DND-41 (cell line): ENCODE results near the gene HSDL2.

Source experiments
- ATAC-seq: fragments of 200-7000 bp; cut with Tn5 transposase; 3 replicates; pipeline ENCODE4 v1.9.1; 2021; ENCODE audit warnings: low read depth; ENCODE audit not compliant: insufficient read depth
- DNase-seq: peaks from one replicate; pipeline ENCODE4 v3.0.0-alpha.2; 2020
- H2AFZ ChIP-seq: 2 replicates; pipeline ENCODE4 v1.6.0; 2012; ENCODE audit warnings: low read depth, low read length
- H3K27ac ChIP-seq: 2 replicates; pipeline ENCODE4 v1.5.1; 2012; ENCODE audit warnings: low read length, inconsistent platforms
- H3K27me3 ChIP-seq: fragments of 200-600 bp; sonication (generic); 2 replicates; pipeline ENCODE4 v1.6.0; 2012; ENCODE audit warnings: low read length, mild to moderate bottlenecking, inconsistent platforms; ENCODE audit not compliant: insufficient read depth, poor library complexity
- H3K36me3 ChIP-seq: 2 replicates; pipeline ENCODE4 v1.5.1; 2012; ENCODE audit warnings: low read length, inconsistent platforms; ENCODE audit not compliant: insufficient read depth
- H3K4me1 ChIP-seq: 2 replicates; pipeline ENCODE4 v1.5.1; 2012; ENCODE audit warnings: mild to moderate bottlenecking, low read length; ENCODE audit not compliant: insufficient read depth
- H3K4me2 ChIP-seq: 2 replicates; pipeline ENCODE4 v1.6.0; 2012; ENCODE audit warnings: mild to moderate bottlenecking, moderate library complexity, low read length, inconsistent platforms; ENCODE audit not compliant: insufficient read depth
- H3K4me3 ChIP-seq, 2 experiments: fragments of 200-600 bp in 1 of 2; shearing (Covaris generic) in 1 of 2; 2 replicates each; pipeline ENCODE4 v1.5.1; 2012 to 2016; ENCODE audit warnings: inconsistent platforms in 2 of 2, low read length in 2 of 2, mild to moderate bottlenecking in 2 of 2, low read depth in 1 of 2, moderate library complexity in 1 of 2
- H3K79me2 ChIP-seq: 2 replicates; pipeline ENCODE4 v1.6.0; 2012; ENCODE audit warnings: low read length, inconsistent platforms; ENCODE audit not compliant: insufficient read depth
- H3K9ac ChIP-seq: 2 replicates; pipeline ENCODE4 v1.6.0; 2012; ENCODE audit warnings: low read depth, mild to moderate bottlenecking, inconsistent platforms, low read length, moderate library complexity
- H3K9me3 ChIP-seq: 2 replicates; pipeline ENCODE4 v1.5.1; 2012; ENCODE audit warnings: low read length, moderate library complexity, mild to moderate bottlenecking, inconsistent platforms; ENCODE audit not compliant: insufficient read depth, severe bottlenecking
- H4K20me1 ChIP-seq: 2 replicates; pipeline ENCODE4 v1.6.0; 2012; ENCODE audit warnings: low read length; ENCODE audit not compliant: insufficient read depth
- EZH2 ChIP-seq: IDR thresholded peaks from 3 replicates; pipeline ENCODE4 v1.6.1; 2012; ENCODE audit warnings: borderline replicate concordance, low read depth, mild to moderate bottlenecking, moderate library complexity, low read length, inconsistent platforms; ENCODE audit not compliant: severe bottlenecking
- TF ChIP-seq, protein P1 (sequence below): IDR thresholded peaks from 2 replicates; pipeline ENCODE4 v1.5.1; 2012; ENCODE audit warnings: borderline replicate concordance, low read length, moderate library complexity, mild to moderate bottlenecking; ENCODE audit not compliant: poor library complexity, severe bottlenecking; ENCODE audit errors: extremely low read depth

The HSDL2 gene

DNA sequence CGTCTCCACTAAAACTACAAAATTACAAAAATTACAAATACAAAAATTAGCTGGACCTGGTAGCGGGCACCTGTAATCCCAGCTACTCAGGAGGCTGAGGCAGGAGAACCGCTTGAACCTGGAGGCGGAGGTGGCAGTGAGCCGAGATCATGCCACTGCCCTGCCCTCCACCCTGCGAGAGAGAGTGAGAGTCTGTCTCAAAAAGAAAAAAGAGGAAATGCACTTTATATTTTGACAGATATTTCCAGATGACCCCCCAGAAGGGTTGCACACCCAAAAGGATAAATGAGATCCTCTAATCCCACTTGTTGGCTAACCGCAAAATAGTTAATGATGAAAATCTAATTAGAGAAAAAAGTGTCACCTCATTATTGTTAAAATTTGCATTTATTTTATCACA is 2.2 kb downstream of the HSDL2 start:
- H3K27me3 ChIP-seq: no peaks in the 10 kb centered on the region
- no peak overlapping the region for H3K4me3 ChIP-seq
- H3K4me1 ChIP-seq: peaks cover 40% of the 10 kb centered on the region
- no peak for DNase-seq
- no peak overlapping the region for H3K9ac ChIP-seq
- no peak overlapping the region for H3K27ac ChIP-seq
- peak overlapping the region; percentile 38 for H3K4me2 ChIP-seq
- TF ChIP-seq EZH2: no peak
- TF ChIP-seq, protein P1, sequence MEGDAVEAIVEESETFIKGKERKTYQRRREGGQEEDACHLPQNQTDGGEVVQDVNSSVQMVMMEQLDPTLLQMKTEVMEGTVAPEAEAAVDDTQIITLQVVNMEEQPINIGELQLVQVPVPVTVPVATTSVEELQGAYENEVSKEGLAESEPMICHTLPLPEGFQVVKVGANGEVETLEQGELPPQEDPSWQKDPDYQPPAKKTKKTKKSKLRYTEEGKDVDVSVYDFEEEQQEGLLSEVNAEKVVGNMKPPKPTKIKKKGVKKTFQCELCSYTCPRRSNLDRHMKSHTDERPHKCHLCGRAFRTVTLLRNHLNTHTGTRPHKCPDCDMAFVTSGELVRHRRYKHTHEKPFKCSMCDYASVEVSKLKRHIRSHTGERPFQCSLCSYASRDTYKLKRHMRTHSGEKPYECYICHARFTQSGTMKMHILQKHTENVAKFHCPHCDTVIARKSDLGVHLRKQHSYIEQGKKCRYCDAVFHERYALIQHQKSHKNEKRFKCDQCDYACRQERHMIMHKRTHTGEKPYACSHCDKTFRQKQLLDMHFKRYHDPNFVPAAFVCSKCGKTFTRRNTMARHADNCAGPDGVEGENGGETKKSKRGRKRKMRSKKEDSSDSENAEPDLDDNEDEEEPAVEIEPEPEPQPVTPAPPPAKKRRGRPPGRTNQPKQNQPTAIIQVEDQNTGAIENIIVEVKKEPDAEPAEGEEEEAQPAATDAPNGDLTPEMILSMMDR: no peak
- H3K36me3 ChIP-seq: peaks cover 3% of the 10 kb centered on the region; the same call in 1 of the 2 replicates
- no peaks in the 10 kb centered on the region for H3K9me3 ChIP-seq
- peaks cover 47% of the 10 kb centered on the region for H3K79me2 ChIP-seq
- no peak for ATAC-seq
- no peak overlapping the region for H2AFZ ChIP-seq
- H4K20me1 ChIP-seq: no peaks in the 10 kb centered on the region

- DNase-seq (no peak), ATAC-seq (no peak)
- no peaks in the 10 kb centered on the region for H3K9me3 ChIP-seq
- no peaks in the 10 kb centered on the region for H3K27me3 ChIP-seq
- no peak overlapping the region for H3K27ac ChIP-seq
- no peak overlapping the region for H3K9ac ChIP-seq
- H4K20me1 ChIP-seq: no peaks in the 10 kb centered on the region
- H3K4me2 ChIP-seq: peak overlapping the region; percentile 38; the same call in 1 of the 2 replicates
- peaks cover 53% of the 10 kb centered on the region for H3K79me2 ChIP-seq
- H3K4me1 ChIP-seq: peaks cover 33% of the 10 kb centered on the region
- peaks cover 3% of the 10 kb centered on the region; the same call in 1 of the 2 replicates for H3K36me3 ChIP-seq
- TF ChIP-seq, protein P1: no peak
- no peak for TF ChIP-seq EZH2
- no peak overlapping the region for H3K4me3 ChIP-seq
- no peak overlapping the region for H2AFZ ChIP-seq
Observed at GRCh38 chr9:112382501-112383364, 2.8 kb downstream of the HSDL2 start.

DNA sequence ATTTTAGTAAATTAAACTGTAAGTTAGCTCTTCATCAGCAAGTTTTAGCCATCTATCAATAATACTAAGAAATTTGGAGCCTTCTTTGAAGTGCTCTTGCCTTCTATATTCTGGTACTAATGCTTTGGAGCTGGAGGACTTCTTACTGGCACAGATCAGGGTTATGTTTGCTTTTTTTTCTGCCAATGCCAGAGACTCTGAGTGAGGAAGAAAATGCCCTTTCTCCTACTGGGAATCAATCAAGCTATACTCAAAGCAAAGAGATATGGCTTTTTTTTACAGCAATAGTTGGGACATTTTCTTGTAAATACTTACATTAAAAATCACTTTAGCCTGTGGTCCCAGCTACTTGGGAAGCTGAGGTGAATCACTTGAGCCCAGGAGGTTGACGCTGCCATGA is 4.3 kb downstream of the HSDL2 start:
- Histone ChIP-seq H2AFZ (no peak overlapping the region), H3K9ac (no peak overlapping the region), H3K4me3 (no peak overlapping the region), H3K9me3 (no peaks in the 10 kb centered on the region), H3K36me3 (peaks cover 3% of the 10 kb centered on the region; the same call in 1 of the 2 replicates), H3K4me1 (peaks cover 23% of the 10 kb centered on the region), H4K20me1 (no peaks in the 10 kb centered on the region), H3K27ac (no peak overlapping the region), H3K27me3 (no peaks in the 10 kb centered on the region), H3K4me2 (no peak overlapping the region), H3K79me2 (peaks cover 48% of the 10 kb centered on the region)
- TF ChIP-seq EZH2: no peak
- TF ChIP-seq, protein P1: no peak
- no peak for DNase-seq
- no peak for ATAC-seq
